ENCODE measurements around the gene POMT2.

Gene POMT2

DNA sequence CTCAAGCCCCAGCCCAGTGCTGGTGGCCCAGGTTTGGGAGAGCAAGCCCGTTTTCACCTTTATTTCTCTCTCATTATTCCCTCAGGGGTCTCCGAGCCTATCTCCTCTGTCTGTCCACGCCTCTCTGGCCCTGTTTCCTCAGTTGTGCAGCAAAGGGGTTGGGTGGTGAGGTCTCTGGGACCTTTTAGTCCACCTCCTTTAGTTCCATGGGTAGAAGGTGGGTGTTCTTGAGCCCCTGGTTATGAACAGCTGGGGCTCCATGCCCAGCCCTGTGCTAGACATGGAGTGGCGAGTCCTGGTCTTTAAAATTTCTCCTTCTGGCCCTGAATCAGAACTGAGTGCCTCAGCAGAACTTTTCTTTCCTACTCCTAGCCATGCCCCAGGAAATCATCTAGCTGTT, 48.4 kb downstream of the POMT2 start:
- H3K36me3 ChIP-seq: peaks cover 4 to 25% (median 5%) of the 10 kb centered on the region in 3 donors
- peaks cover 0 to 44% of the 10 kb centered on the region in 2 donors for H3K27me3 ChIP-seq
- peaks cover 0 to 6% (median 0%) of the 10 kb centered on the region in 4 donors for H3K4me1 ChIP-seq
- intact Hi-C loops (cut with DNase I; ENCODE audit: low total_unique reads): loop anchor here (10.0 kb wide), 1 partner anchor 1573 kb away; no protein-coding TSS in a partner anchor
- TF ChIP-seq, protein P1, sequence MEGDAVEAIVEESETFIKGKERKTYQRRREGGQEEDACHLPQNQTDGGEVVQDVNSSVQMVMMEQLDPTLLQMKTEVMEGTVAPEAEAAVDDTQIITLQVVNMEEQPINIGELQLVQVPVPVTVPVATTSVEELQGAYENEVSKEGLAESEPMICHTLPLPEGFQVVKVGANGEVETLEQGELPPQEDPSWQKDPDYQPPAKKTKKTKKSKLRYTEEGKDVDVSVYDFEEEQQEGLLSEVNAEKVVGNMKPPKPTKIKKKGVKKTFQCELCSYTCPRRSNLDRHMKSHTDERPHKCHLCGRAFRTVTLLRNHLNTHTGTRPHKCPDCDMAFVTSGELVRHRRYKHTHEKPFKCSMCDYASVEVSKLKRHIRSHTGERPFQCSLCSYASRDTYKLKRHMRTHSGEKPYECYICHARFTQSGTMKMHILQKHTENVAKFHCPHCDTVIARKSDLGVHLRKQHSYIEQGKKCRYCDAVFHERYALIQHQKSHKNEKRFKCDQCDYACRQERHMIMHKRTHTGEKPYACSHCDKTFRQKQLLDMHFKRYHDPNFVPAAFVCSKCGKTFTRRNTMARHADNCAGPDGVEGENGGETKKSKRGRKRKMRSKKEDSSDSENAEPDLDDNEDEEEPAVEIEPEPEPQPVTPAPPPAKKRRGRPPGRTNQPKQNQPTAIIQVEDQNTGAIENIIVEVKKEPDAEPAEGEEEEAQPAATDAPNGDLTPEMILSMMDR (IDR thresholded peaks at IDR 0.05): no peak
- H3K27ac ChIP-seq: no peak overlapping the region
- peaks cover 0 to 15% (median 14%) of the 10 kb centered on the region in 3 donors for H3K9me3 ChIP-seq
- DNase-seq: no peak
- no peak overlapping the region for H3K4me3 ChIP-seq

DNA sequence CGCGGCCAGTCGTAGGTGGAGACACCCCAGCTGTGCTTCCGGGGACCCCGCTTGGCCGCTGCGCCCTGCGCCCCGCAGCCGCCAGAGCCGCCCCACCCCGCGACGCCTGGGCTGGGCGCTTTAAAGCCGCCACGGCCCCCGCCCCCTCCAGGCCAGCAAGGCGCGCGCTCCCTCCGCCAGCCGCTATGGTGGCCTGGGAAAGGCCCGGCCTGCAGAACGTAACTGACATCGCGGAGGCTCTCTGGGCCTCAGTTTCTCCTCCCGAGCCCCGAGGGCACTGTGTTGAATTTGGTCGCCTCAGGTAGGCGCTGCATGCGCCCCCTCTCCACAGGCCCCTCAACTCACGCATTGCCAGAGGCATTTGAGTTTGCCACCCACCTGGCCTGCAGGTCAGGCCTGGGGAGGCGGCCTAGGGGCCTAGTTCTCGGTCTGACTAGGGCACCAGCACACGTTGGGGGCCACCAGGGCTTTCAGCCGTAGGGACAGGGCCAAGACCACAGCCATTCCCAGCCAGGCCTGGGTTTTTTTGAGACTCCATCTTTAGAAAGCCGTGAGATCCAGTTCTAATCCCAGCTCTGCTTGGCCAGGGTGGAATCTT, 49.5 kb downstream of the POMT2 start, which contains the start of gene NGB:
TSS of gene NGB (minus strand) at position 94 of the 598 bp plus-strand sequence. CDS start 269 bp downstream, outside the sequence.
- Histone ChIP-seq H3K27me3 (peaks cover 0 to 46% of the 10 kb centered on the region in 2 donors), H3K27ac (no peak within 1 kb of the TSS), H3K9me3 (peaks cover 0 to 15% (median 14%) of the 10 kb centered on the region in 3 donors), H3K4me3 (no peak within 1 kb of the TSS), H3K4me1 (peaks cover 0 to 6% (median 0%) of the 10 kb centered on the region in 4 donors), H3K36me3 (peaks cover 0 to 14% (median 0%) of the 10 kb centered on the region in 3 donors)
- TF ChIP-seq, protein P1 (IDR thresholded peaks at IDR 0.05): no peak
- intact Hi-C loops (cut with DNase I; ENCODE audit: low total_unique reads): loop anchor here (10.0 kb wide), 1 partner anchor 1574 kb away; no protein-coding TSS in a partner anchor
- no peak for DNase-seq

DNA sequence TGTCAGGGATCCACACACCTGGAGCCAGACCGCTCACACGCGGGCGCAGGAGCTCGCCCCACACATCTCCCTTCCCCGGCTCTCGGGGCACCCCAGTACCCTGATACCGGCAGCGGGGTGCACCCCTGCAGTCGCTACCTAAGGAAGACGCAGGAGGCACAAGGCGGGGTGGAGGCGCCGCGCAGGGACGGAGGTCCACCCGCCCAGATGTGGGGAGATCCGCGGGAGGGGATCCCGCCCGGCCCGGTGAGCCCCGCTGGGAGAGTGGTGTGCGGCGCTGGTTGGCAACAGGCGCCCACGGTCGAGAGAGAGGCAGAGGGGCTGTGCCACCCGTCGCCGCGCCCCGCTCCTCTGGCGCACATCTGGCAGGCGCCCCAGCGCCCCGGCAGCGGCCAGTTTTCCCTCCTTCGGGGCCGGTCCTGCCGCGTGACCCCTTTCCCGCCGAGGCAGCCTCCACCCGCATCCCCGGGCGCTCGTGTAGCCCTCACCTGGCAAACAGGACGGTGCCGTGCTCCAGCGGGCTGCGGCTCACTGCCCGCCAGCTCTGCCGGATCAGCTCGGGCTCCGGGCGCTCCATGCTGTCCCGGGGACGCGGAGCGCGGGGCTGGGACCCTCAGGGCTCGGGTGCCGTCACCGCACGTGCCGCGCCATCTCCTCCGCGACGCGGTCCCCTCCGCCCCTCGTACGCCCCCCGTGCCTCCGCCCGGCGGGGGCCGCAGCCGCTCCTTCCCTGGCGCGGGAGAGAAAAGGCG, 50.1 kb downstream of the POMT2 start:
- H3K4me3 ChIP-seq: no peak overlapping the region
- DNase-seq: no peak
- H3K27ac ChIP-seq: no peak overlapping the region
- H3K4me1 ChIP-seq: peaks cover 0 to 6% (median 0%) of the 10 kb centered on the region in 4 donors
- TF ChIP-seq, protein P1 (IDR thresholded peaks at IDR 0.05): no peak
- intact Hi-C loops (cut with DNase I; ENCODE audit: low total_unique reads): loop anchor here (10.0 kb wide), 1 partner anchor 1574 kb away; no protein-coding TSS in a partner anchor
- peaks cover 0 to 15% (median 14%) of the 10 kb centered on the region in 3 donors for H3K9me3 ChIP-seq
- peaks cover 0 to 49% of the 10 kb centered on the region in 2 donors for H3K27me3 ChIP-seq
- H3K36me3 ChIP-seq: peaks cover 0 to 7% (median 0%) of the 10 kb centered on the region in 3 donors

DNA sequence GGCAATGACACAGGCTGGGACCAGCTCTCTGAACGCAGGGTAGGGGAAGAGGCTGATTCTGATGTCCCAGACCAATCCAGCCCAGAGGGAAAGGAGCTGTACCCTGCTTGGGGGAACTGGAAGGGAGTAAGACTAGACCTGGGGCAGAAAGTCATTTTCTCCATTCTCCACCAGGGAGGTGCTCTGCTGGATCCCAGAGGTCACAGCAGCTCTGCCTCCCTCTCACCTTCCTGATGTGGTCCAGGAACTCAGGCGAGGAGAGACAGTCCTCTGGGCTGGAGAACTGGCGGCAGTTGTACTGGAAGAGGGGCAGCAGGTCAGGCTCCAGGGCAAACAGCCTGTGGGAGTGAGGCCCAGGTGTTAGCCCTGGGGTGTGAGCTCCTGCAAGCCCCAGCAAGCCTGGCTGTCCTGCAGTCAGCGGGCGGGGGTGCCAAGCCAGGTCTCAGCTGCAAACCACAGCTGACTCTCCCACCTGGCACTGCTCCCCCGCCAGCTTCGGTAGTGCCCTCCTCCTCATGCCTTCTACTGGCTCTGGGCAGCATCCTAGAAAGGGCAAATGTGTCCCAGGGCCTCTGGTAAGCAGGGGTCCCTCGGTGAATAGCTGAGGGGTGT, 51.6 kb downstream of the POMT2 start:
- H3K27me3 ChIP-seq: peaks cover 0 to 51% of the 10 kb centered on the region in 2 donors
- H3K4me1 ChIP-seq: peaks cover 0 to 6% (median 0%) of the 10 kb centered on the region in 4 donors
- TF ChIP-seq, protein P1 (IDR thresholded peaks at IDR 0.05): no peak
- no peak overlapping the region for H3K4me3 ChIP-seq
- peaks cover 0 to 15% (median 14%) of the 10 kb centered on the region in 3 donors for H3K9me3 ChIP-seq
- intact Hi-C loops (cut with DNase I; ENCODE audit: low total_unique reads): no loop called here
- no peak for DNase-seq
- no peaks in the 10 kb centered on the region for H3K36me3 ChIP-seq
- H3K27ac ChIP-seq: no peak overlapping the region

DNA sequence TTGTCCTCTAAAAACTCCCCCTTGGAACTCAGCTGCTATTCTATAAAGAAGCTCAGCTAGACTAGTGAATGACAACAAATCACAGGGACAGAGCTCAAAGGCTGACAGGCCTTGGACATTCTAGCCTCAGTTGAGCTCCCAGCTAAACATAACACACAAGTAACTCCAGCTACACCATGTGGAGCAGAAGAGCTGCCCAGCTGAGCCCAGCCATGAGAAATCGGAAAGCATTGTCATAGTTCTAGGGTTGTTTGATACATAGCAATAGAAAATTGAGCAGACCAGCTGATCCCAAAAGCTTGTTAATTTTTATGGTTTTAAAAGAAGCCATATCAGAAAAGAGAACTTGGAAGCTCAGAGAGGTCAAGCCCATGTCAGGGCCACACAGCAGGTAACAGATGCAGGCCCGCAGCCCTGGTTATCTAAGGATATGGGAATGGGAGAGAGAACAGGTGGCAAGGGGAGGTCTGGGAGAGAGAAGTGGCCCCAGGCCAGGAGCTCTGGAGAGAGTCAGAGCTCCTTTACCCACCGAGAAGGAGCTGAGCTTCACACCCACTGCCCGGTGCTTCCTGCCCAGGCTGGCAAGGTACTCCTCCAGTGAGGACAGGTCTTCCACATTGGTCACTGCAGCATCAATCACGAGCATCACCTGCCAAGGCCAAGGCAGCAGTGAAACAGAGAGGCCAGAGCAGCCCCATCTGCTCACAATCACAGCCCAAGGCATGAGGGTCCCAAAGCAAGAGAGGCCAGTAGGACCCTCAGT, 52.6 kb downstream of the POMT2 start:
- TF ChIP-seq, protein P1 (IDR thresholded peaks at IDR 0.05): no peak
- Histone ChIP-seq H3K27me3 (peaks cover 0 to 51% of the 10 kb centered on the region in 2 donors), H3K36me3 (no peaks in the 10 kb centered on the region), H3K4me3 (no peak overlapping the region), H3K4me1 (peaks cover 0 to 6% (median 0%) of the 10 kb centered on the region in 4 donors), H3K9me3 (peaks cover 0 to 14% (median 11%) of the 10 kb centered on the region in 3 donors), H3K27ac (no peak overlapping the region)
- no peak for DNase-seq
- intact Hi-C loops (cut with DNase I; ENCODE audit: low total_unique reads): no loop called here
